NCI-H1436 (cell line): ENCODE measurements around the gene ZNF480.
A peak's percentile ranks its signal among the peaks of the same experiment; 100 is the strongest.
"Not testable (repeated sequence)": the region's sequence is repeated elsewhere in the genome, so short reads cannot be mapped to it uniquely, and the experiment has no call there.

Experiments used
- DNase-seq: peaks from one replicate; lab custom pipeline; 2025; lab: John Stamatoyannopoulos, UW

Gene ZNF480

DNA sequence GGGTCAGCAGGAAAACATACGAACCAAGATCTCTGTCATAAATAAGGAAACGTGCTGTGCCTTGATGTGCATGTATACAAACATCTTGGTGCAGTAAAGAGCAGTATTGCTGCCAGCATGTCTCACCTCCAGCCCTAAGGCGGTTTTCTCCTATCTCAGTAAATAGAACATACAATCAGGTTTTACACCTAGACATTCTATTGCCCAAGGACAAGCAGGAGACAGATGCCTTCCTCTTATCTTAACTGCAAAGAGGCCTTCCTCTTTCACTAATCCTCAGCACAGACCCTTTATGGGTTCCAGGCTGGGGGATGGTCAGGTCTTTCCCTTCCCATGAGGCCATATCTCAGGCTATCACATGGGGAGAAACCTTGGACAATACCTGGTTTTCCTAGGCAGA lies 42.1 kb downstream of the ZNF480 start:
- not testable (repeated sequence) for DNase-seq

DNA sequence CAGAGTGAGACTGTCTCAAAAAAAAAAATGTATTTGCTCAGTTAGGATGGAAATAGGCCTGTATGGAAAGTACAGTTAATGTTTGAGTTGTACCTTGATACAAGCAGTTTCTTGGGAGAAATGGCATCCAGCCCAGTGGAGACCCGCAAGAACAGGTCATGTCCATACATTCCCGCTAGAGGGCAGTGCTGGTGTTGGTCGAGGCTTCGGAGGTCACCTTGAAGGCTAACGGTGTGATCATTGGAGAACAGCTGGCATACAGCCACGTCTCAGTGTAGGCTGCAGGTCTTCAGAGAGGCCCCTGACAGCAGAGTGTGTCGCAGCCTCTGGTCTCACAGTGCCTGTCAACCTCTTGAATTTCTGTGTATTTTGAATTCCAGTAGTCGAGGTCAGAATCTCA lies 46.6 kb downstream of the ZNF480 start:
- no peak for DNase-seq

DNA sequence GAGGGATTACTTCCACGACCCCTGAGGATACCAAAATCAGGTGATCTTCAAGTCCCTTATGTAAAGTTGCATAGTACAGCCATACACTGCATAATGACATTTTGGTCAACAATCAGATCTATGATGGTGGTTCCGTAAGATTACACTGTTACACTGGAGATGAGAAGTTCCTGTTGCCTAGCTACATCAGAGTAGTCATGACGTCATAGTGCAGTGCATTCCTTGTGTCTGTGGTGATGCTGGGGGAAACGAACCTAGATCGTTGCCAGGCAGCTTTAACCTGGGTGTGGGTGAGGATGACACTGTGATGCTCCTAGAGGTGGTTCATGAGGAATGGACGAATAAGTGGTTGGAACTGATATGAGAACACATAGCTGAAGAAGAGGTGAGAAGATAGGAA lies 48.2 kb downstream of the ZNF480 start:
- DNase-seq: no peak

DNA sequence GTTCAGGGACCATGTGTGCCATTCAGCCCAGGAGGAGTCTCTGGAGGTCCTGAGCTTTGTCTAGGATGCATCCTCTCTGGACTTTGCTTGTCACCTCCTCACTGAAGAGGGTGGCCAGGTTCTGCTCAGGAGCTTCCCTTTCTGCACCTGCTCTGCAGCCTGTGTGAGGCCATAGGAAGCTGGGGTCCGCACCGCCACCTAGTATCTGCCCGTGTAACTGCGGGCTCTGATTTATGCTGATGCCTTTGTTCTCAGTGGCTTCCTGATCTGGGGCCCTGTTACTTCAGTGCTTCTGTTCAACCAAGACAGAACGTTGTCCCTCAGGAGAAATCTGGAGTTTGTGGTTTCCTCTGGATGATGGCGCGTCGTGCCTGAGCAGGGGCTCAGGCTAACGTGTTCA lies 54.5 kb downstream of the ZNF480 start:
- DNase-seq: no peak

DNA sequence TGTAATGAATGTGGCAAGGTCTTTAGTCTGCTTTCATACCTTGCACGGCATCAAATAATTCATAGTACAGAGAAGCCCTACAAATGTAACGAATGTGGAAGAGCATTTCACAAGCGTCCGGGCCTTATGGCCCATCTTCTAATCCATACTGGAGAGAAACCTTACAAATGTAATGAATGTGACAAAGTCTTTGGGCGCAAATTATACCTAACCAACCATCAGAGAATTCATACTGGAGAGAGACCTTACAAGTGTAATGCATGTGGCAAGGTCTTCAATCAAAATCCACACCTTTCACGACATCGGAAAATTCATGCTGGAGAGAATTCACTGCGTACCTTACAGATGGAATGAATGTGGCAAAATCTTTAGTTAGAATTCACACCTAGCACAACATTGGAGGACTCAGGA lies 69.5 kb downstream of the ZNF480 start:
- no peak for DNase-seq

DNA sequence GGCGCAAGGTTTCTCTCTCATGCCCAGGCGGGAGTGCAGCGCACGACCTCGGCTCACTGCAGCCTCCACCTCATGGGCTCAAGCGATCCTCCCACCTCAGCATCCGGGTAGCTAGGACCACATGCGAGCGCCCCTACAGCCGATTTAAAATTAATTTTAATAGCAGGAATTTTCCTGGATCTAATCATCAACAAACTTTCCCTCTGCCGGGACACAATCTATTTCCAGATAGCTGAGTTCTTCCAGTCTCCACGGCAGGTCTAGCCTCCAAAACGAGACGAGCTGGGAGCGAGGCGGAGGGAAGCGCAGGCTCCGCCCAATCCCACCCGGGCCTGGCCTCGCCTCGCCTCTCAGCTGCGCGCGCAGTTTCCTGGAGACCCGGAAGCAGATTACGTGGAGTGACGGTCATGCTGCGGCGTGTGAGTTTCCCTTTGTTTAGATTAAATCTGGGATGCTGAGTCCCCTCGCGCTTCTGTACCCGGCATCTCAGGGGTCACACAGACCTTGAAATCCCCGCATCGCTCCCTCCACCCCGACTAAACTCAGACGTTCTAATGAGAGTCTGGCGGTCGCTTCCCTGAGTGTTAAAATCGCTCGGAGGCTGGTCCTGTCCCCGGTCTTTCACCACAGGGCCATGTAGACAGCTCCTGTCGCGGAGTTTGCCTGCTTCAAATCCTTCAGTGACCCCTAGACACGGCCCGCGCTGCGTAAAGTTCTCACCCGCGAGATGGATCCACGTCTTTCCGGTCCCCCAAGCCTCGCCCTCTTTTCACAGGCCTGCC lies 72.8 kb downstream of the ZNF480 start, which contains the start of gene ZNF880:
ZNF880 (plus strand) TSS at position 365 of the 782 bp plus-strand sequence; CDS start at position 408, 43 bp downstream.
- DNase-seq: peak; percentile 98

DNA sequence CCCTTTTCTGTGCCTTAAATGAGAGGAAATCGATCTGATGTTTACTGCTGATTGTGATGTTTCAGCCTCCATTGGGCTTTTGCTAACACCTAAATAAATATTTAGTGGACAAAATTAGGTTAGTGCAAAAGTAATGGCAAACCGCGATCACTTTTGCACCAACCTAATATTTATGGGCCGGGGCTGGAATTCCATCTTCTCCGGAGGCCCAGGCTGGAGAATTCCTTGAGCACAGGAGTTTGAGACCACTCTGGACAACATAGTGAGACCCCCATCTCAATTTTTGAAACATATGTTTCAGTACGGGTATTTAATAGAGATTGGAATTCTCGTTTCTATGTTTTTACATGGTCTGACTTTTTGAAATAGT lies 73.4 kb downstream of the ZNF480 start:
- no peak for DNase-seq
